Frontal cortex (tissue), 4 donors: Measurements from ENCODE around the gene HIC1. TPM values are rescaled to one million over a fixed set of nuclear protein-coding genes. Genes with fewer than 3 reads are reported as not detected.

ENCODE experiments used
- DNase-seq, 2 donors: peaks; one replicate each; pipeline ENCODE4 v3.0.0; 2012; ENCODE audit warnings: low spot score in 2 of 2
- FAIRE-seq: peaks from 2 replicates; lab custom pipeline; 2012; peaks lifted over from hg19 to GRCh38; lab: Jason Lieb, UNC
- total RNA-seq: library from RNA; depleted of rRNA; stranded (reverse); fragments of >200 nt; gene quantifications from one replicate; pipeline ENCODE4 v1.2.3, GENCODE V29; 2014
- donor health status: control.
- donor health status: control.
- donor health status: control.

HIC1 gene
- total RNA-seq, 1 donor from 2014 or later, result 3.3 TPM

DNA sequence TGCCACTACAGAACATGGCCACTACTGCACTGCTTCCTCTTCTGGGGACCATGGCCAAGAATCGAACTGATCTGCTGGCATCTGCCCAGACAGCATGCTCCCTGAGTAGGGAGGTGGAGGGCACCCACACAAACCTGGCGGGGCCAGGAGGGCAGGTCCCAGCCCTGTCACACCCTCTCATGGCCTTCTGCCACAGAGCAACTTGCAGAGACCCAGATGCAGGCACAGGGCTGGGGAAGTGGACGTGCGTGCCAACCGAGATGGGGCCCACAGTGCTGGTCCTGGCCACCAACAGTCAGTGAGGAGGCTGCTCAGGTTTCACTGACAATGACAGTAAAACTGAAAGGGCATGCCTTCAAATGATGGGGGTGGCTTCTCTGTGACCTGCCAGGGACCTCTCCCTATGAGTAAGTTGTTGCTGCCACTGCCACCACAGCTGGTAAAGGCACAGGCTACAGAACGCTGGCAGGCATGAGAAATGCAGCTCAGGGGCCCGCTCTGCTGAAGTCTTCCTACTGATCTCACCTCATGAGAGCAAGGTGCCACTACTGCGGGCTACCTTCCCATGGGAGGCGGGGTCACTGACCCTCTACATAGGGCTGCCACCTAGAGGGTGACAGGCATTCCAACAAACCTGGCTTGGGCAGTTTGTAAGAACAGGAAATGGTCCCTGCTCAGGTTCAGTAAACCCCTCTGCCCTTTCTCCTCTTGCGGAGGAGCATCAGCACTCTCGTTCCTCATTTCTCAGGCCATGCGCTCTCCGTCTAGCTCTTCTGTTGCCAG lies 15.5 kb downstream of the HIC1 start:
- DNase-seq (no peak), FAIRE-seq (no peak)

DNA sequence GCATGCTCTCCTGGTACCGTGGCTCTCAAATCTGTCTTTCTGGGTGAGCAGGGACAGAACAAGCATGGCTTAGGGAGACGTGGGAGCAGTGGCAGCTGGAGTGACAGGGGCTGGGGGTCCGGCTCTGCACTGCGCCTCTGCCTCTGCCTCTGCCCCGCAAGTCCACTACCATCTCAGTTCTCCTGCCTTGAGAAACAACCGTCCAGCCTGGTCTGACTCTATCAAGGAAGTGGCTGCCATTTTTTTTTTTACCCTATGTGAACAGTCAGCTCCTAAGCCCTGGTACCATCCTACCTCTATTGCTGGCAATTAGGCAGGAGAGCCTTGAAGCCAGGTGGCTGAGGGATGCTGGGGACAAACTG lies 16.1 kb downstream of the HIC1 start:
- DNase-seq, result no peak
- FAIRE-seq, result no peak

DNA sequence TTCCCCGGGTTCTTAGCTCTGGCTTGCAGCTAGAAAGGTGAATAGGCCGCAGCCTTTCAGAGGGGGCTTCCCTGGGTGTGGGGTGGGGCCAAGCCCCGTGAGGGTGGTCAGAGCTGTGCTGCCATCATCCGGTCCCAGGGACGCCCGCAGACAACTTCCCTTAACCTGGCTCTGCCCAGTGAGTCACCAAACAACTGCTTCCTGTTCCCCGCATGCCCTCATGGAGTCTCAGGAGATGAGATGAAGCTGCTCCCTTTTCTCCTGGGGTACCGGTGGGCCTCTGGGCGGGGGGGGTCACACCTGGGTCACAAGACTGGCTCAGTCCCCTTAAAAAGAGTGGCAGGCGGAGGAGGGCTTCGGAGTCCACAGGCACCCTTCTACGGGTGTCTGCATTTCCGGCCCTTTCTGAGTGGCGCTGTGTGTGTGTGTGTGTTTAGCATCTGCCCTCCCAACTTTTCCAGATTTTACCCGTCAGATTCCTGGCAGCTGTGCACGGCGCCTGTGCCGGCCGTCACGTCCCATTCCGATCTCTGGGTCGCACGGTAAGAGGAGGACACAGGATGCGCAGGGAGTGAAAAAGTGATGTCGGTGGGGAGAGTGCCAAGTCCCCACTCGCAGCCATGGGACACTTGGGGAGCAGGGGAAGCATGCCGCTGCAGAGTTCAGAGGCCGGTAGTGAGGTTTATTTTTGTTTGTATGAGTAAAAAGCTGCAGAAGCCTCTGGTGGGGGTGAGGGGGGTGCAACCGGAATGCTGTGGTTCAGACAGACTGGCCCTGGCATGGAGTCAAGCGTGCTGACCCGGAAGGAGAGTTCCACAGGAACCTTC lies 16.8 kb downstream of the HIC1 start:
- no peak for DNase-seq
- no peak for FAIRE-seq

- FAIRE-seq (no peak), DNase-seq (no peak)
Observed at GRCh38 chr17:2074919-2075318, 20.0 kb downstream of the HIC1 start.

DNA sequence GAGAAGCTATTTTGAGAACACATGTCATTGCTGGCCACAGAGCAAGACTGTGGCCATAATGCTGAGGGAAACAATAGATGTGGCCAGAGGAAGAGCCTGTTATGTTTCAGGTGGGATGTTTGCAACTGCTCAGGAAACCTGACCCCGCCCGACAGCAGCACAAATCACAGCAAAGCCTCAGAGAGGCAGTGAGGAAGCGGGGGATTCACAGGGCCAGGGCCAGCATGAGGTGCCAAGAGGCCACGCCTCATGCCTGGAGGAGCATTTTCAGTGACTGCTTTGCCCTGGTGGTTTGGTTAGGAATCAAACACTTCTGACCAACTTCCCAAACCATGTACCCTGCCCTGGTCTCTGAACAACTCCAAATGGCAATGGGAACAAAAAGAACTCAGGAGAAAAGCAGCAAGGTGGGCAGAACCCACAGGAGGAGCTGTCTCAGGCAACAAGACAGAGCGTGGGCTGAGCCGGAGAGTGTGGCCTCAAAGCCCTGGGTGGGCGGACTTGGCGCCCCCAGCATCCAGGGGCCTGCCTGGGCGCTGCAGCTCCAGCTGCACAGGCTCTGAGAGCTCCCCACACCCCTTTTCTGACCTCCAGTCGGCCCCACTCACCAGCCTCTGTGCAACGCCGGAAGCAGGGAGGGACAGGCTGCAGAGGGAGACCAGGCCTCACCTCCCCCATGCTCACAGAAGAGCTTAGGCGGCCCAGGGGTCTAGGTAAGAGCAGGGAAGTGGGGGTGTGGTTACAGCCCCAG lies 20.6 kb downstream of the HIC1 start:
- no peak for DNase-seq
- no peak for FAIRE-seq

- no peak for DNase-seq
- no peak for FAIRE-seq
Observed at GRCh38 chr17:2076087-2076984, 21.4 kb downstream of the HIC1 start.

GRCh38 chr17:2077040-2077439 lies 22.1 kb downstream of the HIC1 start:
- DNase-seq, result no peak
- no peak for FAIRE-seq

GRCh38 chr17:2081564-2081963 lies 26.7 kb downstream of the HIC1 start:
- FAIRE-seq (no peak), DNase-seq (no peak)

DNA sequence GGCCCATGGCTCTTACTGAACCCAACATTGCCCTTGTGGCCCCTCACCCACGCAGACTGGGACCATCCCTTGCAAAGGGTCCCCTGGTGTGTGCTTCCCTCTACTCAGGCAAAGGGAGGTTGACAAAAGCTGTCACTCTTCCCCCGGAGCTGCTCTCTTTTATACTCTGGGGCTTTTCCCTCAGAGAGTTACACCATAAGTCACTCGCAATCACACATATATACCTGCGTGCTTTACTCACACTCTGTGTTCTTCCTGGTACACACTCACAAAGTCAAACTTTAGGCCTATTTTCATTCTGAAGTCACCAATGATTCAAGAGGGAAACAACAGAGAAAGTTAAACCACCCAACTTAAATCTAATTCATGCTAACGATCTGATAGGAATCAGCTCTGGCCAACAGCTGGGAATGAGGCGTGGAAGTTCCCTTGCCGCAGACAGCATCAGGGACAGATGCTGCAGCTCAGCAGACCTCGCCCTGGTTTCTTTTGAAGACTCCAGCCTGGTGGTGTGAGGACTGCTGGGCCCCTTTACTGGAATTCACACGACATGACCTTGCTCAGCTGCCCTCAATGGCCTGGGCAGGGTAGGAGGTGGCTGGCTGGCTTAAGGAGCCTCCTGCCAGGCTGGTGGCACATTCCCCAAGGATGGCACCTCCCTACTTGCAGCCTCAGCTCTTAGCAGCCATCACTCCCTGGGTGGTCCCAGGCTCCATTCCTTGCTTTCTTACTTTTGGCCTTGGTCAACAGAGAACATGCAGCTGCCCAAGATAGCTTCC lies 27.3 kb downstream of the HIC1 start:
- no peak for DNase-seq
- FAIRE-seq, result no peak

DNA sequence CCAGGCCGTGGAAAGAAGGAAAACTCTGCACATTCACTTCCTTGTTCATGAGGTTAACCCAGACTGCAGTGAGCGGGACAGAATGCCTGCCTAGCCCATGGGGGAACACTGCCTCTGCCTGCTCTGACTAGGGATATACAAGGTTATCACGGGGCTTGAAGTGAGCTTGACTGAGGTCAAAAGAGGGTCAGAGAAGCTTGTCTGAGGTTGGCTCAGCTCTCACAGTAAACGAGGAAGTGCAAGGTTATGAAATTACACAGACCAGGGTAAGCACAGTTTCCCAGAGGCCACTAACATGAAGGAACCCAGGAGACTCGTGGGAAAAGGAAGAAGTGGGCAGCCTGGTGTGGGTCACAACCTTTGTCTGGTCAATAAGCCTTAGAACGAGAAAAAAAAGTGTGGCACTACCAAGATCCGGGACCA lies 28.7 kb downstream of the HIC1 start:
- DNase-seq, result no peak
- no peak for FAIRE-seq

DNA sequence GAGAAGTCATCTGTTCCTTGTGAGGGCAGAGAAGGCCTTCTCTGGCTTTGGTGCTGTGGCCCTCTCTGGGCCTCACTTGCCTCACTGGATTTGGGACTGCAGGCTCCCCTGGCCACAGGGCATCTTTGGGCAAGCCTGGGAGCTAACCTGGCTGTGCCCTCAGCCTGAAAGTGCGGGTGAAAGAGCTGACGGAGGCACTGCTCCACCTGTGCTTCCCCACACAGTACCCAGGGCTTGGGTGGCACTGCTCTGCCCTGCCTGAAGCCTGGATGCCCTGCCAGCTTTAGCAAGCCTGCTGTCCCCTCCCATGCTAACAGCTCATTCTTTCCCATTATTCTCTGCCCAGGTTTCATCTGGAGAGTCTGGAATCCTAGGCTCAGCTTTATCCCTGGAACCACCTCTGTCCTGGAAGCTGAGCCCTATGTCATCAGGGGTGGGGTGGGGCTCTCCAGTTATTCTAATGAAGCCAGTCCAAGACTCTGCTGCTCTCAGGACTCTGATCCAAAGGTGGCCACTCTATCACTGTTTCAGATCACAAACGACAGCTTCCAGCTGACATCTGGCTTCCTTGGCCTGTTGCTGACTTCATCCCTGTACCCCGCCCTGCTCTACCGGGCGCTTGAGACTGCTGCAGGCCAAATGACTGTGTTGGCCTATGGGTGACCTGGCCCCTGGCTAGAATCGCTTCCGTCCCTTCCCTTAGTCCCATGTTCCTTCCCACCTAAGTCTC lies 29.3 kb downstream of the HIC1 start:
- no peak for DNase-seq
- no peak for FAIRE-seq

DNA sequence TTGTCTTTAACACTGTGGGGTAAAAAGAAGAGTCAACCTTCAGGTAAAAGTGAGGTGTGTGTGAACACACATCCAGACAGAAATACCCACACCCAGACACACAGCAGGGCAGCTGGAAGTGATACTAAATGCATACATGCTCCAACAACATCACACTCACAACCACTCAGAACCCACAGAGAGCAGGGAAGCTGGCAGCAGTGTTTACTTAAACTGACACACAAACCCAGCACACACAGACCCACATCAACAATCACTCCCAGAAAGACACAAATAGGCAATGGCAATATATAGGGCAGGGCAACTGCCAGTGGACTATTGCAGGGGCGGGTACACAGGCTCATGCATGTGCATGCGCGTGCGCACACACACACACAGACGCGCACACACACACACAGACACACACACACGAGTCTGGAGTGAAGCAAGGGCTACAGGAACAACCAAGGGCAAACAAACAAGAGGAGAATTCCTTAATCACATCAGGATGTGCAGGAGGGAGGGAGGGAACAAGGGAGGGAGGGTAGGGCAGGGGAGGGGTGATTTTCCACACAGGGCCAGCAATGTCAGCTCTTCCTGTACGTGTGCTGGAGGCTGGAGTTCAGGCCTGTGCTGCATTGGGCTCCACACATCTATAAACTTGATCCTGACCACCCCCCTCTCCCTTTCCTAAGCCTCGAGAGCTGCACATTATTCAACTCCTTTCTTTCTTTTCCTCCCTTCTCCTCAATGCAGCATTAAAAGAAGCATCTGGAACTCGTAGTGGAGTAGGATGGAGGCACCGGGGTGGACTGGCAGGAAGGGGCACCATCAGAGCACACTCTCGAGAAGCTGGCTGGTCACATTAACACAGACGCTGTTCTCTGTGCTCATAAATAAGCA lies 30.1 kb downstream of the HIC1 start:
- no peak for FAIRE-seq
- no peak for DNase-seq

GRCh38 chr17:2085648-2085949 lies 30.7 kb downstream of the HIC1 start:
- FAIRE-seq (no peak), DNase-seq (no peak)

DNA sequence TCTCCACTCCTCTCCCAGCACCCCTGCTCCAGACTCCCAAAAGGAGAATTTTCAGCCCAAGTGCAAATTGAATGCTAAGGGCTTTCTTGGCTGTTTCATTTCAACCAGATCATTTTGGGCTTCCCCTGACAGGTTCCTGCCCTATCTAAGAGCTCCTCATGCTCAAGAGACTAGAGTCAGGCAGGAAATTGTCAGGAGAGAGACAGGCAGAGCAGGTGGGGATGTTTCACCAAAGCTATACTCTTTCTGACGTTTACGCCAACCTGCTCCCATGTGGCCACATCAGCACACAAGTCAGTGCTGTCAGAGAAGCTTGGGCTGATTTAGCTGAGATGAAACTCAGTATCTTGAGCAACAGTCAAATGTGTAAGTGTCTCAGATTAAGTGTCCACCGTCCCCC lies 31.4 kb downstream of the HIC1 start:
- FAIRE-seq (no peak), DNase-seq (no peak)

DNA sequence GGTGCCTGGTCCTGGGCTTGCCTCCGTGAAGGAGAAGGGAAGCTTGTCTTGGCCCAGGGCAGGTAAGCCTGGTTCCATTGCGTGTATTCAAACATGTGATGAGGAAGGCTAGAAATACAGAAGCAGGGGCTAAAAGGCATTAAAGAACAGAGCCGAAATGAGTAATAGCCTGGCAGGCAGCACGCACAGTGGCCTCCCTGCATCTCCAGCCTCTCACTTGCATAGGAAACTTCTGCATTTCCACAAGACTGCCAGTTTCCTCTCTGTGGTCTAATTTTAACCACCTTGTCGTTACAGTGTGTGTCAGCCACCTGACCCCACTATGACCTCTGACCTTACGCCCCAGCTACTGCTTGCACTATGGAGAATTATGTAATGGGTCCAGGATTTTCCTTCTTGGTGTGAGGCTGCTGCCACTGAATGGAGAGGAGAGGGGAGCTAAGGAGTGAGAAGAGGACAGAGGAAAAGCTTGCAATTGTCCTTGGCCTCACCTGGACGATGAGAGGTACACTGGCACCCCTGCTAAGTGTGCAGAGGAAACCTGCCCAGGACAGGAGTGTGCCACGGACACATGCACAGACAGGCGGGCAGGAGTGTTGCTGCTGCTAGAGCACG lies 32.8 kb downstream of the HIC1 start:
- DNase-seq, result no peak
- FAIRE-seq, result no peak

DNA sequence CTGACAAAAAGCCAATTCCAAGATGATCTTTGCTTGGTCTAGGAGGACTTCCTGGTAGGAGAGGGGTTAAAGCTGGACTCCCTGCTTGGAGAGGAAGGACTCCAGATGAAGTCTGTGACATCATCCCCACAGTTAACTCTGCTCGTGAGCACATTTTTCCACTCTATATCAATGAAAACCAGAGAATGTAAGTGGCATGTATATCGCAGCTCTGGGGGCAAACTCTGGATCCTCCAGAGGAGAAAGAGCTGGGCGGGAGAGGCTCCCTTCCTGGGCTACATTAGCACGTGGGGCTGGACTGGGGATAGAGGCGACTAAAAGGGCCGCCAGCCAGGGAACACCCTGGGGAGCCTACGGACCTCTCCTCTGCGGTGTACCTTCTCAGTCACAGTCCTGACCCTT lies 34.1 kb downstream of the HIC1 start:
- DNase-seq (no peak), FAIRE-seq (no peak)

DNA sequence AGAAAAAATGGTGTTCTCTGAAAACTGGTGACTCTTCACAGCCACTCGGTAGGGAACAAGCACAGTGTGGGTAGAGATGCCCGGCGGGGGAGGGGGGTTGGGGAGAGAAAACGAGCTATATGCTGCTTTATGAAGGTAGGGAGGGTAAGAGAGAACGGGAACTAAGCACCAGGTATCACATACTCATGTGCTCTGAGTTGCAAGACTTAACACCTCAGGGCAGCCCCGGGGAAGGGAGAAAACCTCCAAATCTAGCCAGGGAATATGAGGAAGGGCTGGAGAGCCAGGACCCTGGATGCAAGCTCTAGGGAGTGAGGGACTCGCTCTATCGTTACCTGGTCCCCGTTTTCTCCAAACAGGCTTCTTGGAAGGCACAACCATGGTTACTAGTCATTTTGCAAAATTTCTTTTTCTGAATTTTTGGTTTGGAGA lies 35.3 kb downstream of the HIC1 start:
- FAIRE-seq, result no peak
- no peak for DNase-seq
